ENCODE results near the gene FEM1B. TPM values are rescaled to one million over a fixed set of nuclear protein-coding genes. Genes with fewer than 3 reads are reported as not detected.

Gene FEM1B
- total RNA-seq, 1 experiment from 2014 or later: 41.0 TPM

DNA sequence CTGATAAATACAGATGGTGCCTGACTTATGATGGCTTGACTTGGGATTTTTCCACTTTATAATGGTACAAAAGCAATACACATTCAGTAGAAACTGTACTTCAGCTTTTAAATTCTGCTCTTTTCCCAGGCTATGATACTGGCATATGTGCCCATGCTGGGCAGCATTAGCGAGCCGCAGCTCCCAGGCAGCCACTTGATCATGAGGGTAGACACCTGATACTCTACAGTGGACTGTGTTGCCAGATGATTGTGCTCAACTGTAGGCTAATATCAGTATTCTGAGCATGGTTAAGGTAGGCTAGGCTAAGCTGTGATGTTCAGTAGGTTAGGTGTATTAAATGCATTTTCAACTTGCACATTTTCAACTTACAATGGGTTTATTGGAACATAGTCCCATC, 17.7 kb upstream of the FEM1B start:
- Histone ChIP-seq H3K4me1 (no peaks in the 10 kb centered on the region), H3K9me3 (no peaks in the 10 kb centered on the region), H3K4me3 (ENCODE audit: low read depth, low read length) (no peak overlapping the region), H3K36me3 (ENCODE audit: control insufficient read depth, insufficient read depth, low read length) (no peaks in the 10 kb centered on the region), H3K27me3 (replicated peaks; ENCODE audit: control insufficient read depth, insufficient read depth, low read length) (no peaks in the 10 kb centered on the region)
- no TSS peak for BruUV-seq (replicated peaks)
- TF ChIP-seq, protein P1, sequence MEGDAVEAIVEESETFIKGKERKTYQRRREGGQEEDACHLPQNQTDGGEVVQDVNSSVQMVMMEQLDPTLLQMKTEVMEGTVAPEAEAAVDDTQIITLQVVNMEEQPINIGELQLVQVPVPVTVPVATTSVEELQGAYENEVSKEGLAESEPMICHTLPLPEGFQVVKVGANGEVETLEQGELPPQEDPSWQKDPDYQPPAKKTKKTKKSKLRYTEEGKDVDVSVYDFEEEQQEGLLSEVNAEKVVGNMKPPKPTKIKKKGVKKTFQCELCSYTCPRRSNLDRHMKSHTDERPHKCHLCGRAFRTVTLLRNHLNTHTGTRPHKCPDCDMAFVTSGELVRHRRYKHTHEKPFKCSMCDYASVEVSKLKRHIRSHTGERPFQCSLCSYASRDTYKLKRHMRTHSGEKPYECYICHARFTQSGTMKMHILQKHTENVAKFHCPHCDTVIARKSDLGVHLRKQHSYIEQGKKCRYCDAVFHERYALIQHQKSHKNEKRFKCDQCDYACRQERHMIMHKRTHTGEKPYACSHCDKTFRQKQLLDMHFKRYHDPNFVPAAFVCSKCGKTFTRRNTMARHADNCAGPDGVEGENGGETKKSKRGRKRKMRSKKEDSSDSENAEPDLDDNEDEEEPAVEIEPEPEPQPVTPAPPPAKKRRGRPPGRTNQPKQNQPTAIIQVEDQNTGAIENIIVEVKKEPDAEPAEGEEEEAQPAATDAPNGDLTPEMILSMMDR (IDR thresholded peaks at IDR 0.05; ENCODE audit: insufficient read depth in 1 of 2, low read depth in 1 of 2, low read length in 1 of 2, severe bottlenecking in 1 of 2, unreplicated experiment in 1 of 2): no peak
- Mint-ChIP-seq H3K4me1 (ENCODE audit: low read depth, unreplicated experiment) (no peaks in the 10 kb centered on the region), H3K27me3 (ENCODE audit: insufficient read depth, unreplicated experiment) (peaks cover 2% of the 10 kb centered on the region), H3K4me3 (ENCODE audit: unreplicated experiment) (no peak overlapping the region), H3K27ac (ENCODE audit: unreplicated experiment) (no peak overlapping the region), H3K36me3 (ENCODE audit: insufficient read depth, unreplicated experiment) (no peaks in the 10 kb centered on the region), H3K9me3 (ENCODE audit: unreplicated experiment) (no peaks in the 10 kb centered on the region)
- POLR2A ChIA-PET: no interaction called here
- intact Hi-C loops (cut with micrococcal nuclease; ENCODE audit: unreplicated experiment): no loop called here
- CTCF ChIA-PET: no interaction called here
- DNase-seq: no peak

DNA sequence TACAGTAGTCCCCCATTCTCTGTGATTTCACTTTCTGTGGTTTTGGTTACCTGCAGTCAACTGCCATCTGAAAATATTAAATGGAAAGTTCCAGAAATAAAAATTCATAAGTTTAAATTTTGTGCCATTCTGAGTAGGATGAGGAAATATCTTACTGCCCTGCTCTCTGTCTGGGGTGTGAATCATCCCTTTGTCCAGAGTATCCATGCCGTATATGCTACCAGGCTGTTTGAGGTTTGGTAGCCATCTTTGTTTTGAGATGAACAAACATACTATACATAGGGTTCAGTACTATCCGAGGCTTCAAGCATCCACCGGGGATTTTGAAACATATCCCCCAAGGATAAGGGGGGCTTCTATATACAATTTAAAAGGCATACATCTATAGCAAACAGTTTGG, 16.3 kb upstream of the FEM1B start:
- no peak overlapping the region for H3K4me3 ChIP-seq (ENCODE audit: low read depth, low read length)
- Mint-ChIP-seq H3K27ac (ENCODE audit: unreplicated experiment) (no peak overlapping the region), H3K27me3 (ENCODE audit: insufficient read depth, unreplicated experiment) (peaks cover 2% of the 10 kb centered on the region), H3K9me3 (ENCODE audit: unreplicated experiment) (no peaks in the 10 kb centered on the region), H3K4me3 (ENCODE audit: unreplicated experiment) (no peak overlapping the region), H3K36me3 (ENCODE audit: insufficient read depth, unreplicated experiment) (no peaks in the 10 kb centered on the region), H3K4me1 (ENCODE audit: low read depth, unreplicated experiment) (no peaks in the 10 kb centered on the region)
- H3K9me3 ChIP-seq: no peaks in the 10 kb centered on the region
- POLR2A ChIA-PET: no interaction called here
- TF ChIP-seq, protein P1 (IDR thresholded peaks at IDR 0.05; ENCODE audit: insufficient read depth in 1 of 2, low read depth in 1 of 2, low read length in 1 of 2, severe bottlenecking in 1 of 2, unreplicated experiment in 1 of 2): no peak
- CTCF ChIA-PET: no interaction called here
- H3K4me1 ChIP-seq: no peaks in the 10 kb centered on the region
- no peaks in the 10 kb centered on the region for H3K27me3 ChIP-seq (replicated peaks; ENCODE audit: control insufficient read depth, insufficient read depth, low read length)
- no peaks in the 10 kb centered on the region for H3K36me3 ChIP-seq (ENCODE audit: control insufficient read depth, insufficient read depth, low read length)
- no TSS peak for BruUV-seq (replicated peaks)
- intact Hi-C loops (cut with micrococcal nuclease; ENCODE audit: unreplicated experiment): no loop called here
- no peak for DNase-seq

GRCh38 chr15:68261980-68262379, 15.6 kb upstream of the FEM1B start:
- no peak for DNase-seq
- no peak overlapping the region for H3K27ac Mint-ChIP-seq (ENCODE audit: unreplicated experiment)
- no peaks in the 10 kb centered on the region for H3K4me1 Mint-ChIP-seq (ENCODE audit: low read depth, unreplicated experiment)
- peaks cover 2% of the 10 kb centered on the region for H3K27me3 Mint-ChIP-seq (ENCODE audit: insufficient read depth, unreplicated experiment)
- no peaks in the 10 kb centered on the region for H3K9me3 Mint-ChIP-seq (ENCODE audit: unreplicated experiment)
- no peaks in the 10 kb centered on the region for H3K36me3 Mint-ChIP-seq (ENCODE audit: insufficient read depth, unreplicated experiment)
- no TSS peak for BruUV-seq (replicated peaks)
- ChIA-PET POLR2A (no interaction called here), CTCF (no interaction called here)
- no peaks in the 10 kb centered on the region for H3K4me1 ChIP-seq
- H3K27me3 ChIP-seq (replicated peaks; ENCODE audit: control insufficient read depth, insufficient read depth, low read length): no peaks in the 10 kb centered on the region
- no peak overlapping the region for H3K4me3 Mint-ChIP-seq (ENCODE audit: unreplicated experiment)
- no peak overlapping the region for H3K4me3 ChIP-seq (ENCODE audit: low read depth, low read length)
- H3K36me3 ChIP-seq (ENCODE audit: control insufficient read depth, insufficient read depth, low read length): no peaks in the 10 kb centered on the region
- H3K9me3 ChIP-seq: no peaks in the 10 kb centered on the region
- intact Hi-C loops (cut with micrococcal nuclease; ENCODE audit: unreplicated experiment): no loop called here
- TF ChIP-seq, protein P1 (IDR thresholded peaks at IDR 0.05; ENCODE audit: insufficient read depth in 1 of 2, low read depth in 1 of 2, low read length in 1 of 2, severe bottlenecking in 1 of 2, unreplicated experiment in 1 of 2): no peak

Data from Caco-2 (cell line).